K562 (cell line): Measurements from ENCODE around the gene HOXA4. TPM values are rescaled to one million over a fixed set of nuclear protein-coding genes. Genes with fewer than 3 reads are reported as not detected.
A peak's percentile ranks its signal among the peaks of the same experiment; 100 is the strongest.

ENCODE experiments used
- ATAC-seq: fragments of 200-7000 bp; cut with Tn5 transposase; 3 replicates; pipeline ENCODE4 v1.9.1; 2020; ENCODE audit warnings: moderate library complexity
- BruUV-seq: library from RNA; stranded (reverse); fragments of 400-500 nt; replicated peaks from 2 replicates; lab custom pipeline; 2021; lab: Mats Ljungman, UMichigan
- CTCF ChIA-PET: fragments of 300-600 bp; formaldehyde crosslinking; extraction: SDS; loops from one replicate; lab custom pipeline; 2021; ENCODE audit warnings: low intra/inter-chr PET ratio; lab: Yijun Ruan, JAX
- POLR2A ChIA-PET: fragments of 300-600, 350-650 bp; sonication (Branson Sonifier 250); formaldehyde crosslinking; extraction: SDS; loops from one replicate; lab custom pipeline; 2021; ENCODE audit warnings: antibody characterized with exemption, inconsistent platforms; lab: Yijun Ruan, JAX
- DNase-seq, 4 experiments: peaks; one replicate each; pipeline versions ENCODE4 v3.0.0 to v3.0.0-alpha.2; 2011 to 2018; ENCODE audit warnings: low spot score in 3 of 4, mixed read lengths in 3 of 4; ENCODE audit errors: extremely low read depth in 1 of 4
- FAIRE-seq: peaks from 2 replicates; lab custom pipeline; 2011; peaks lifted over from hg19 to GRCh38; lab: Jason Lieb, UNC
- H2AFZ ChIP-seq: 2 replicates; pipeline ENCODE4 v1.6.0; 2011; ENCODE audit warnings: low read depth, low read length, control low read depth, inconsistent platforms
- H3K27ac ChIP-seq: fragments of 200-600 bp; 3 replicates; pipeline ENCODE4 v1.8.0; 2011; ENCODE audit warnings: low read depth, mild to moderate bottlenecking, control low read depth, inconsistent platforms, low read length, moderate library complexity, mixed read lengths; ENCODE audit errors: extremely low read depth
- H3K27me3 ChIP-seq, 2 experiments: fragments of 300-600 bp in 1 of 2; 2 replicates in 1 of 2; 3 replicates in 1 of 2; pipeline versions ENCODE4 v1.6.0 to v1.8.0; 2011; ENCODE audit warnings: inconsistent platforms in 2 of 2, low read length in 2 of 2, mild to moderate bottlenecking in 1 of 2, mixed read lengths in 1 of 2, moderate library complexity in 1 of 2; ENCODE audit not compliant: control insufficient read depth in 2 of 2, insufficient read depth in 2 of 2
- H3K36me3 ChIP-seq: fragments of 300-600 bp; 3 replicates; pipeline ENCODE4 v1.8.0; 2011; ENCODE audit warnings: mild to moderate bottlenecking, low read length, inconsistent platforms; ENCODE audit not compliant: control insufficient read depth, insufficient read depth
- H3K4me1 ChIP-seq, 2 experiments: fragments of 200-600 bp in 1 of 2; replicated peaks in 1 of 2; 2 replicates in 1 of 2; 3 replicates in 1 of 2; pipeline versions ENCODE4 v1.5.1 to v1.8.0; 2011; ENCODE audit warnings: inconsistent platforms in 2 of 2, low read length in 2 of 2, mild to moderate bottlenecking in 1 of 2, mixed read lengths in 1 of 2, moderate library complexity in 1 of 2; ENCODE audit not compliant: control insufficient read depth in 2 of 2, insufficient read depth in 2 of 2
- H3K4me2 ChIP-seq: 2 replicates; pipeline ENCODE4 v1.6.1; 2011; ENCODE audit warnings: low read length, control low read depth, inconsistent platforms, mixed read lengths; ENCODE audit not compliant: insufficient read depth
- H3K4me3 ChIP-seq: fragments of 200-600 bp; sonication (generic), shearing (Covaris generic); 2 replicates; pipeline ENCODE4 v1.5.1; 2016; ENCODE audit warnings: control low read depth, inconsistent platforms
- H3K79me2 ChIP-seq: fragments of 200-600 bp; 3 replicates; pipeline ENCODE4 v1.8.0; 2011; ENCODE audit warnings: low read length, inconsistent platforms; ENCODE audit not compliant: control insufficient read depth, insufficient read depth
- H3K9ac ChIP-seq, 2 experiments: 2 replicates each; pipeline versions ENCODE4 v1.6.0 to v1.6.1; 2011; ENCODE audit warnings: low read depth in 2 of 2, low read length in 2 of 2, control low read depth in 1 of 2, inconsistent platforms in 1 of 2, mild to moderate bottlenecking in 1 of 2, mixed read lengths in 1 of 2; ENCODE audit not compliant: insufficient read depth in 1 of 2
- H3K9me1 ChIP-seq: one replicate; pipeline ENCODE4 v1.6.0; 2011; ENCODE audit warnings: inconsistent platforms, mild to moderate bottlenecking, low read length, moderate library complexity; ENCODE audit not compliant: control insufficient read depth, insufficient read depth
- H3K9me3 ChIP-seq: replicated peaks from 2 replicates; pipeline ENCODE4 v1.5.1; 2011; ENCODE audit warnings: low read depth, low read length, inconsistent platforms; ENCODE audit not compliant: control insufficient read depth, insufficient read depth
- H4K20me1 ChIP-seq: replicated peaks from 2 replicates; pipeline ENCODE4 v1.6.1; 2011; ENCODE audit warnings: low read length, inconsistent platforms, mixed read lengths; ENCODE audit not compliant: control insufficient read depth, insufficient read depth
- WGBS: fragments of 100-300 bp; shearing (Covaris generic); methylation state at CpG from one replicate; pipeline ENCODE4 v1.1.6; 2016; ENCODE audit warnings: low coverage, mixed read lengths; ENCODE audit not compliant: insufficient coverage; ENCODE audit errors: missing lambda C conversion rate; 5-methylcytosine and 5-hydroxymethylcytosine counted together
- in situ Hi-C: fragments of 300-500 bp; cut with MboI; formaldehyde crosslinking; loops from 4 replicates; pipeline ENCODE4 v1.15.0; 2018; ENCODE audit warnings: inconsistent platforms, mixed read lengths
- intact Hi-C: fragments of 100-400 bp; cut with micrococcal nuclease; formaldehyde crosslinking; loops from 2 replicates; pipeline ENCODE4 v1.14.2; 2022
- polyA plus RNA-seq, 8 experiments: library from polyadenylated mRNA; depleted of rRNA in 4 of 8; stranded (reverse) in 5 of 8; unstranded in 3 of 8; fragments of >200 nt; fragmentation: Nextera tagmentation in 2 of 8; fragmentation: Illumina TruSeq in 1 of 8; extraction: Ambion mirVana in 2 of 8; extraction: Trizol in 1 of 8; gene quantifications; 2 replicates each; pipeline versions ENCODE4 v1.2.1 to v1.2.3, GENCODE V29; 2011 to 2014; ENCODE audit warnings: inconsistent platforms in 1 of 8, missing spikeins in 1 of 8
- total RNA-seq, 7 experiments: library from RNA; depleted of rRNA in 6 of 7; stranded (reverse); fragments of >200 nt in 6 of 7; fragmentation: Illumina TruSeq in 2 of 7; extraction: Trizol in 2 of 7; gene quantifications; 2 replicates each; pipeline versions ENCODE4 v1.2.1 to v1.2.3, GENCODE V29; 2011 to 2021; ENCODE audit warnings: low replicate concordance in 1 of 7
- TF ChIP-seq, protein P1 (sequence below): fragments of 450-650 bp; IDR thresholded peaks from 2 replicates; pipeline ENCODE4 v1.6.1; 2016; ENCODE audit warnings: missing biosample characterization, missing genetic modification characterization
- TF ChIP-seq, protein P2 (sequence below): sonication (generic); formaldehyde crosslinking; IDR thresholded peaks from 2 replicates; pipeline ENCODE4 v1.5.0; 2020; ENCODE audit warnings: missing genetic modification reagents

Gene HOXA4
- total and polyA plus RNA-seq, 9 of the 15 experiments (the other 6 are each of a cell fraction or from before 2014, with no cell fraction given) = not detected

DNA sequence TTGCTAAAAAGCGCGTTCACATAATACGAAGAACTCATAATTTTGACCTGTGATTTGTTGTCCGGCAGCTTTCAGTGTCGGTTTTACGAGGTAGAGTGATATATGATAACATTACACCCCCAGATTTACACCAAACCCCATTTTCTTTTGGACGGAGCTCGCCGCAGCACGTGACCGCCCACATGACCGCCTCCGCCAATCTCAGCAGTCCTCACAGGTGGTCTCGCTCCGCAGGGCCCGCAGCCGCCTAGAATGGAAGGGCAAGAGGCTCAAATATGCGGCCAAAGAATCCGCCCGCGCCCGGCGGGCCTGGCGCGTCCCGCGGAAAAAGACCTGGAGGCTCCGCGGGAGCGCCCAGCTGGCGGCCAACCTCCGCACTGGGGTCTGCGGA lies 25.9 kb upstream of the HOXA4 start, which contains the start of gene HOXA7:
Gene HOXA7, minus strand, starts transcription at position 168 of the 391 bp plus-strand sequence. Its CDS starts 130 bp downstream, at position 38.
- 25% methylated on average over 17 of the region's 33 CpGs for WGBS

More for the DNA sequence above, 25.9 kb upstream of the HOXA4 start, which contains the start of gene HOXA7:
- in situ Hi-C loops (loop anchor here (25.0 kb wide), 3 partner anchors 644 to 1269 kb away; no protein-coding TSS in a partner anchor), intact Hi-C loops (no loop called here)
- ATAC-seq (no peak), DNase-seq (no peak), FAIRE-seq (no peak)
- no peaks in the 10 kb centered on the region for H4K20me1 ChIP-seq
- TF ChIP-seq, protein P1, sequence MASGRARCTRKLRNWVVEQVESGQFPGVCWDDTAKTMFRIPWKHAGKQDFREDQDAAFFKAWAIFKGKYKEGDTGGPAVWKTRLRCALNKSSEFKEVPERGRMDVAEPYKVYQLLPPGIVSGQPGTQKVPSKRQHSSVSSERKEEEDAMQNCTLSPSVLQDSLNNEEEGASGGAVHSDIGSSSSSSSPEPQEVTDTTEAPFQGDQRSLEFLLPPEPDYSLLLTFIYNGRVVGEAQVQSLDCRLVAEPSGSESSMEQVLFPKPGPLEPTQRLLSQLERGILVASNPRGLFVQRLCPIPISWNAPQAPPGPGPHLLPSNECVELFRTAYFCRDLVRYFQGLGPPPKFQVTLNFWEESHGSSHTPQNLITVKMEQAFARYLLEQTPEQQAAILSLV = no peak
- TF ChIP-seq, protein P2, sequence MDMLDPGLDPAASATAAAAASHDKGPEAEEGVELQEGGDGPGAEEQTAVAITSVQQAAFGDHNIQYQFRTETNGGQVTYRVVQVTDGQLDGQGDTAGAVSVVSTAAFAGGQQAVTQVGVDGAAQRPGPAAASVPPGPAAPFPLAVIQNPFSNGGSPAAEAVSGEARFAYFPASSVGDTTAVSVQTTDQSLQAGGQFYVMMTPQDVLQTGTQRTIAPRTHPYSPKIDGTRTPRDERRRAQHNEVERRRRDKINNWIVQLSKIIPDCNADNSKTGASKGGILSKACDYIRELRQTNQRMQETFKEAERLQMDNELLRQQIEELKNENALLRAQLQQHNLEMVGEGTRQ = peak; percentile 6; the same call in 1 of the 2 replicates
- H3K4me1 ChIP-seq = peaks cover 0 to 16% of the 10 kb centered on the region in 2 experiments; a peak in 2 of 5 replicates
- H3K4me2 ChIP-seq = no peak within 1 kb of the TSS
- H3K27me3 ChIP-seq = peaks cover 21 to 84% of the 10 kb centered on the region in 2 experiments; a peak in 4 of 5 replicates
- CTCF ChIA-PET = interaction anchor here (0.6 kb wide), 1 partner anchor 462 kb away, joined by 3 read pairs; no protein-coding TSS in a partner anchor
- no peak within 1 kb of the TSS for H2AFZ ChIP-seq
- H3K4me3 ChIP-seq = no peak within 1 kb of the TSS
- no peaks in the 10 kb centered on the region for H3K9me3 ChIP-seq
- no TSS peak for BruUV-seq
- no peaks in the 10 kb centered on the region for H3K36me3 ChIP-seq
- H3K79me2 ChIP-seq = no peaks in the 10 kb centered on the region
- H3K9me1 ChIP-seq = no peaks in the 10 kb centered on the region
- no peak within 1 kb of the TSS for H3K9ac ChIP-seq
- POLR2A ChIA-PET = interaction anchor here (0.6 kb wide), 1 partner anchor 509 kb away, joined by 4 read pairs; no protein-coding TSS in a partner anchor
- no peak within 1 kb of the TSS for H3K27ac ChIP-seq
